ENCODE measurements around the gene RPS25.
A peak's percentile ranks its signal among the peaks of the same experiment; 100 is the strongest.

Gene RPS25

GRCh38 chr11:119023741-119024140 lies 5.6 kb upstream of the RPS25 start:
- no peak for TF ChIP-seq CTCF (IDR thresholded peaks at IDR 0.05; ENCODE audit: low read depth, low read length)
- no peak overlapping the region for H3K4me3 ChIP-seq (ENCODE audit: low read depth, low read length)

GRCh38 chr11:119021631-119022030 lies 3.5 kb upstream of the RPS25 start:
- no peak for TF ChIP-seq CTCF (IDR thresholded peaks at IDR 0.05; ENCODE audit: low read depth, low read length)
- no peak overlapping the region for H3K4me3 ChIP-seq (ENCODE audit: low read depth, low read length)

GRCh38 chr11:119019996-119020395 lies 1.9 kb upstream of the RPS25 start:
- H3K4me3 ChIP-seq (ENCODE audit: low read depth, low read length): peak overlapping the region; percentile 99
- no peak for TF ChIP-seq CTCF (IDR thresholded peaks at IDR 0.05; ENCODE audit: low read depth, low read length)

- peak overlapping the region; percentile 99 for H3K4me3 ChIP-seq (ENCODE audit: low read depth, low read length)
Observed at GRCh38 chr11:119017377-119017776, 766 bp downstream of the RPS25 start.

GRCh38 chr11:119016216-119017009 lies 1.7 kb downstream of the RPS25 start:
- TF ChIP-seq CTCF (IDR thresholded peaks at IDR 0.05; ENCODE audit: low read depth, low read length): no peak

GRCh38 chr11:119015054-119015611 lies 3.0 kb downstream of the RPS25 start:
- no peak for TF ChIP-seq CTCF (IDR thresholded peaks at IDR 0.05; ENCODE audit: low read depth, low read length)
- no peak overlapping the region for H3K4me3 ChIP-seq (ENCODE audit: low read depth, low read length)

More at GRCh38 chr11:119016216-119017009, 1.7 kb downstream of the RPS25 start:
- H3K4me3 ChIP-seq (ENCODE audit: low read depth, low read length): peak overlapping the region; percentile 99; the same call in 1 of the 2 replicates

GRCh38 chr11:119014209-119014924 lies 3.8 kb downstream of the RPS25 start:
- TF ChIP-seq CTCF (IDR thresholded peaks at IDR 0.05; ENCODE audit: low read depth, low read length): no peak
- H3K4me3 ChIP-seq (ENCODE audit: low read depth, low read length): no peak overlapping the region
